ENCODE data around the gene BRF1. TPM values are rescaled to one million over a fixed set of nuclear protein-coding genes. Genes with fewer than 3 reads are reported as not detected.

The BRF1 gene
- total and polyA plus RNA-seq, 2 donors (not counting 1 experiment from before 2014, with no cell fraction given), result 7.4 to 33.4 TPM

- no peaks in the 10 kb centered on the region for H3K9me3 ChIP-seq (ENCODE audit: control insufficient read depth, insufficient read depth, low read depth, low read length)
- no peak overlapping the region for H2AFZ ChIP-seq (ENCODE audit: low read length)
- no peak overlapping the region for H3K27ac ChIP-seq (ENCODE audit: insufficient read depth, low read length)
- no peak overlapping the region for H3K4me2 ChIP-seq (ENCODE audit: extremely low read depth, insufficient read depth, low read length)
- no peaks in the 10 kb centered on the region for H3K27me3 ChIP-seq (ENCODE audit: control insufficient read depth, insufficient read depth, low read length)
- H4K20me1 ChIP-seq (ENCODE audit: control insufficient read depth, extremely low read depth, insufficient read depth, low read length), result no peaks in the 10 kb centered on the region
- no peaks in the 10 kb centered on the region for H3K36me3 ChIP-seq (ENCODE audit: control insufficient read depth, insufficient read depth, low read length)
- H3K9ac ChIP-seq (ENCODE audit: insufficient read depth, low read length), result no peak overlapping the region
- H3K4me1 ChIP-seq (ENCODE audit: control insufficient read depth, extremely low read depth, insufficient read depth, low read length), result no peaks in the 10 kb centered on the region
- TF ChIP-seq EZH2 (IDR thresholded peaks at IDR 0.05; ENCODE audit: low read length, missing control alignments), result no peak
- TF ChIP-seq, protein P1, sequence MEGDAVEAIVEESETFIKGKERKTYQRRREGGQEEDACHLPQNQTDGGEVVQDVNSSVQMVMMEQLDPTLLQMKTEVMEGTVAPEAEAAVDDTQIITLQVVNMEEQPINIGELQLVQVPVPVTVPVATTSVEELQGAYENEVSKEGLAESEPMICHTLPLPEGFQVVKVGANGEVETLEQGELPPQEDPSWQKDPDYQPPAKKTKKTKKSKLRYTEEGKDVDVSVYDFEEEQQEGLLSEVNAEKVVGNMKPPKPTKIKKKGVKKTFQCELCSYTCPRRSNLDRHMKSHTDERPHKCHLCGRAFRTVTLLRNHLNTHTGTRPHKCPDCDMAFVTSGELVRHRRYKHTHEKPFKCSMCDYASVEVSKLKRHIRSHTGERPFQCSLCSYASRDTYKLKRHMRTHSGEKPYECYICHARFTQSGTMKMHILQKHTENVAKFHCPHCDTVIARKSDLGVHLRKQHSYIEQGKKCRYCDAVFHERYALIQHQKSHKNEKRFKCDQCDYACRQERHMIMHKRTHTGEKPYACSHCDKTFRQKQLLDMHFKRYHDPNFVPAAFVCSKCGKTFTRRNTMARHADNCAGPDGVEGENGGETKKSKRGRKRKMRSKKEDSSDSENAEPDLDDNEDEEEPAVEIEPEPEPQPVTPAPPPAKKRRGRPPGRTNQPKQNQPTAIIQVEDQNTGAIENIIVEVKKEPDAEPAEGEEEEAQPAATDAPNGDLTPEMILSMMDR (conservative IDR thresholded peaks at IDR 0.05 in 1 of 2, IDR thresholded peaks at IDR 0.05 in 1 of 2; ENCODE audit: low read depth in 1 of 2, low read length in 2 of 2), result no peak
- peaks cover 5% of the 10 kb centered on the region for H3K79me2 ChIP-seq (ENCODE audit: control insufficient read depth, insufficient read depth, low read length)
- DNase-seq (ENCODE audit: low read depth in 2 of 2), result peak; percentile 22 to 66
- H3K4me3 ChIP-seq (replicated peaks in 1 of 4; ENCODE audit: control extremely low read depth in 1 of 4, insufficient read depth in 1 of 4, low read depth in 3 of 4, low read length in 4 of 4), result no peak overlapping the region
Observed at GRCh38 chr14:105275267-105275946, 25.4 kb downstream of the BRF1 start.

GRCh38 chr14:105274637-105275036, 26.2 kb downstream of the BRF1 start:
- TF ChIP-seq, protein P1 (conservative IDR thresholded peaks at IDR 0.05 in 1 of 2, IDR thresholded peaks at IDR 0.05 in 1 of 2; ENCODE audit: low read depth in 1 of 2, low read length in 2 of 2), result no peak
- no peak for TF ChIP-seq EZH2 (IDR thresholded peaks at IDR 0.05; ENCODE audit: low read length, missing control alignments)
- Histone ChIP-seq H3K27ac (ENCODE audit: insufficient read depth, low read length) (no peak overlapping the region), H3K79me2 (ENCODE audit: control insufficient read depth, insufficient read depth, low read length) (no peaks in the 10 kb centered on the region), H3K27me3 (ENCODE audit: control insufficient read depth, insufficient read depth, low read length) (no peaks in the 10 kb centered on the region), H4K20me1 (ENCODE audit: control insufficient read depth, extremely low read depth, insufficient read depth, low read length) (no peaks in the 10 kb centered on the region), H2AFZ (ENCODE audit: low read length) (no peak overlapping the region), H3K4me1 (ENCODE audit: control insufficient read depth, extremely low read depth, insufficient read depth, low read length) (no peaks in the 10 kb centered on the region), H3K9me3 (ENCODE audit: control insufficient read depth, insufficient read depth, low read depth, low read length) (no peaks in the 10 kb centered on the region), H3K9ac (ENCODE audit: insufficient read depth, low read length) (no peak overlapping the region), H3K4me2 (ENCODE audit: extremely low read depth, insufficient read depth, low read length) (no peak overlapping the region), H3K4me3 (replicated peaks in 1 of 4; ENCODE audit: control extremely low read depth in 1 of 4, insufficient read depth in 1 of 4, low read depth in 3 of 4, low read length in 4 of 4) (no peak overlapping the region), H3K36me3 (ENCODE audit: control insufficient read depth, insufficient read depth, low read length) (no peaks in the 10 kb centered on the region)
- DNase-seq (ENCODE audit: low read depth in 2 of 2), result no peak

- H3K4me2 ChIP-seq (ENCODE audit: extremely low read depth, insufficient read depth, low read length), result no peak overlapping the region
- no peak overlapping the region for H3K4me3 ChIP-seq (replicated peaks in 1 of 4; ENCODE audit: control extremely low read depth in 1 of 4, insufficient read depth in 1 of 4, low read depth in 3 of 4, low read length in 4 of 4)
- H3K9me3 ChIP-seq (ENCODE audit: control insufficient read depth, insufficient read depth, low read depth, low read length), result no peaks in the 10 kb centered on the region
- no peak overlapping the region for H3K9ac ChIP-seq (ENCODE audit: insufficient read depth, low read length)
- no peaks in the 10 kb centered on the region for H3K4me1 ChIP-seq (ENCODE audit: control insufficient read depth, extremely low read depth, insufficient read depth, low read length)
- no peaks in the 10 kb centered on the region for H3K36me3 ChIP-seq (ENCODE audit: control insufficient read depth, insufficient read depth, low read length)
- TF ChIP-seq, protein P1 (conservative IDR thresholded peaks at IDR 0.05 in 1 of 2, IDR thresholded peaks at IDR 0.05 in 1 of 2; ENCODE audit: low read depth in 1 of 2, low read length in 2 of 2), result no peak
- no peak for TF ChIP-seq EZH2 (IDR thresholded peaks at IDR 0.05; ENCODE audit: low read length, missing control alignments)
- no peak overlapping the region for H3K27ac ChIP-seq (ENCODE audit: insufficient read depth, low read length)
- H2AFZ ChIP-seq (ENCODE audit: low read length), result no peak overlapping the region
- no peaks in the 10 kb centered on the region for H3K79me2 ChIP-seq (ENCODE audit: control insufficient read depth, insufficient read depth, low read length)
- no peaks in the 10 kb centered on the region for H4K20me1 ChIP-seq (ENCODE audit: control insufficient read depth, extremely low read depth, insufficient read depth, low read length)
- no peak for DNase-seq (ENCODE audit: low read depth in 2 of 2)
- no peaks in the 10 kb centered on the region for H3K27me3 ChIP-seq (ENCODE audit: control insufficient read depth, insufficient read depth, low read length)
Observed at GRCh38 chr14:105273062-105273461, 27.7 kb downstream of the BRF1 start.

All from fibroblast of lung (primary cell).